MM.1S (cell line): ENCODE data around the gene RAB10.

Source experiments
- DNase-seq: peaks from one replicate; pipeline ENCODE4 v3.0.0-alpha.2; 2015
- H2AFZ ChIP-seq: fragments of 300-600 bp; sonication (generic); 2 replicates; pipeline ENCODE4 v1.6.0; 2016; ENCODE audit warnings: antibody characterized with exemption, low read length
- H3F3A ChIP-seq: fragments of 300-600 bp; sonication (generic); 2 replicates; pipeline ENCODE4 v1.6.1; 2016; ENCODE audit warnings: mild to moderate bottlenecking, antibody characterized with exemption, low read length, moderate library complexity, mixed read lengths; ENCODE audit not compliant: insufficient read depth
- H3K27ac ChIP-seq: fragments of 300-600 bp; sonication (generic); 2 replicates; pipeline ENCODE4 v1.5.1; 2016; ENCODE audit warnings: mild to moderate bottlenecking, low read length
- H3K27me3 ChIP-seq: fragments of 300-600 bp; sonication (generic); replicated peaks from 2 replicates; pipeline ENCODE4 v1.6.0; 2016; ENCODE audit warnings: low read length; ENCODE audit not compliant: insufficient read depth
- H3K36me3 ChIP-seq: fragments of 300-600 bp; sonication (generic); replicated peaks from 2 replicates; pipeline ENCODE4 v1.6.1; 2016; ENCODE audit warnings: mild to moderate bottlenecking, low read length, mixed read lengths; ENCODE audit not compliant: insufficient read depth
- H3K4me1 ChIP-seq: fragments of 300-600 bp; sonication (generic); 2 replicates; pipeline ENCODE4 v1.6.1; 2016; ENCODE audit warnings: low read length, mixed read lengths
- H3K4me2 ChIP-seq: fragments of 300-600 bp; sonication (generic); 2 replicates; pipeline ENCODE4 v1.6.0; 2016; ENCODE audit warnings: low read depth, low read length
- H3K4me3 ChIP-seq: fragments of 300-600 bp; sonication (generic); 2 replicates; pipeline ENCODE4 v1.5.1; 2016; ENCODE audit warnings: low read length, mixed read lengths
- H3K79me2 ChIP-seq: fragments of 300-600 bp; sonication (generic); 2 replicates; pipeline ENCODE4 v1.6.1; 2016; ENCODE audit warnings: mixed run types, low read length, mixed read lengths
- H3K9ac ChIP-seq: fragments of 300-600 bp; sonication (generic); 2 replicates; pipeline ENCODE4 v1.6.1; 2016; ENCODE audit warnings: low read length, mixed read lengths
- H3K9me2 ChIP-seq: fragments of 300-600 bp; sonication (generic); replicated peaks from 2 replicates; pipeline ENCODE4 v1.6.1; 2016; ENCODE audit warnings: mild to moderate bottlenecking, low read length, mixed read lengths; ENCODE audit not compliant: insufficient read depth
- H3K9me3 ChIP-seq: fragments of 300-600 bp; sonication (generic); replicated peaks from 2 replicates; pipeline ENCODE4 v1.6.1; 2016; ENCODE audit warnings: mild to moderate bottlenecking, low read length, mixed read lengths; ENCODE audit not compliant: insufficient read depth
- H4K20me1 ChIP-seq: fragments of 300-600 bp; sonication (generic); 2 replicates; pipeline ENCODE4 v1.6.1; 2016; ENCODE audit warnings: mild to moderate bottlenecking, low read length, moderate library complexity, mixed read lengths; ENCODE audit not compliant: insufficient read depth
- CTCF ChIP-seq: fragments of 300-600 bp; sonication (generic); IDR thresholded peaks from 2 replicates; pipeline ENCODE4 v1.5.1; 2016; ENCODE audit warnings: antibody characterized with exemption, low read length, mixed read lengths
- EZH2 ChIP-seq: fragments of 300-600 bp; sonication (generic); optimal IDR thresholded peaks from 2 replicates; pipeline ENCODE3; 2017; ENCODE audit warnings: low read depth, mild to moderate bottlenecking, antibody characterized with exemption, low read length, mixed read lengths
- EZH2phosphoT487 ChIP-seq: fragments of 300-600 bp; sonication (generic); IDR thresholded peaks from 2 replicates; pipeline ENCODE4 v1.6.1; 2018; ENCODE audit warnings: antibody characterized with exemption, low read length

The RAB10 gene

DNA sequence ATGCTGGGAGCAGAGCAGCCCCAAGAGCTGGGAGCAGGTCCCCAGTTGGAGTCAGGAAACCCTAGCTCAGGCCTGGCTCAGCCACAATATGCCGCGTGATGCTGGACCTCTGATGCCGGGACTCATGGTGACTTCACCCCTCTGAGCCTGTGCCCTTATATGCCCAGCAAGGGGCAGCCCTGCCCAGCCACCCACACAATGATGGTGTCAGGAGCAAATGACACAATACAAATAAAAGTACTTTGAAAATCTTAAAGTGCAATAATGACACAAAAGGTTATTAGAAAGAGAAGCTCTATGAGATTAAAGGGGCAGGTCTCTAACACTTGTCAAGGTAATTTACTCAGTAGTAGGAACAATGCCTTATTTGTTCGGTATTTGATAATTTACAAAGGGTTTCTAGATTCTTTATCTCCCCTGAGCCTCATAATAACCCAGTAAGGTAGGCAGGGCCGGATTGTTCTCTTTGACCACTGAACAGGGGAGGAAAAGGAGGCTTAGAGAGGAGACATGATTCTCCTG is 33.3 kb upstream of the RAB10 start:
- Histone ChIP-seq H3K9me3 (no peaks in the 10 kb centered on the region), H2AFZ (no peak overlapping the region), H3K79me2 (no peaks in the 10 kb centered on the region), H3K9me2 (no peaks in the 10 kb centered on the region), H4K20me1 (no peaks in the 10 kb centered on the region), H3F3A (no peaks in the 10 kb centered on the region), H3K4me1 (no peaks in the 10 kb centered on the region), H3K27me3 (no peaks in the 10 kb centered on the region), H3K36me3 (no peaks in the 10 kb centered on the region), H3K4me3 (no peak overlapping the region), H3K9ac (no peak overlapping the region), H3K4me2 (no peak overlapping the region), H3K27ac (no peak overlapping the region)
- TF ChIP-seq EZH2, result no peak
- no peak for TF ChIP-seq CTCF
- no peak for TF ChIP-seq EZH2phosphoT487
- DNase-seq, result no peak

- no peak for DNase-seq
Measured at GRCh38 chr2:26001743-26002351, 32.0 kb upstream of the RAB10 start.

DNA sequence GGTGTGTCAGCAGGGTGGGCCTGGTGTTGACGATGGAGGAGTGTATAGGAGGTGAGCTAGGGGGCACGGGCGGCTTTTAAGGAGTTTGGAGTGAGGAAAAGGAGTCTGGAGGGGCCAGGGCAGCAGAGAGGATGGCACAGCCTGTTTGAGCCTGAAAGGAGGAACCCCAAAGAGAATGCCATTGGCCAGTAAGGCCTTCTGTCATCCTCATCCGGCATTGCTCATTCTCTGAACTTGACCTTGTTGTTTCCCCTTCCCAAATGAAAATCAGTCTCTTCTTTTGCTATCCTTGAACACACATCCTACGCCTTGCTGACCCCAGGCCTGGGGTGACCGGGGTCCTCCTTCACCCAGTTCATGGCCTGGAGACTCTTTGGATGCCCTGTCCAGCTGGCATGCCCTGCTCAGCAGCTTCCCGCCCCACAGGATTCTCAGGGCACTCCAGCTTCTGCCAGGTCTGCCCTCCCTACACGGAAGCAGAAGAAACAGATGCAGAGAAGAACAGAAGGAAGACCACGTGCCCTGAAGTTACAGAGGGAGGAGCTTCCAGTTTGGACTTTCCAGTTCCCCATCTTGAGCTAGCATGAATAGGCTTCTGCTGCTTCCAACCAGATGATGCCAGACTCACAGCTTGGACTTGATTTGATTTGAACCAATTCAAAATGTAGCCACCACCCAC is 31.1 kb upstream of the RAB10 start:
- no peaks in the 10 kb centered on the region for H3K4me1 ChIP-seq
- no peak overlapping the region for H3K4me2 ChIP-seq
- H3F3A ChIP-seq, result no peaks in the 10 kb centered on the region
- no peaks in the 10 kb centered on the region for H3K27me3 ChIP-seq
- no peaks in the 10 kb centered on the region for H3K36me3 ChIP-seq
- no peaks in the 10 kb centered on the region for H3K79me2 ChIP-seq
- no peak overlapping the region for H3K27ac ChIP-seq
- H3K9ac ChIP-seq, result no peak overlapping the region
- no peaks in the 10 kb centered on the region for H3K9me3 ChIP-seq
- DNase-seq, result no peak
- no peak overlapping the region for H3K4me3 ChIP-seq
- TF ChIP-seq EZH2 (no peak), EZH2phosphoT487 (no peak), CTCF (no peak)
- no peaks in the 10 kb centered on the region for H3K9me2 ChIP-seq
- H2AFZ ChIP-seq, result no peak overlapping the region
- no peaks in the 10 kb centered on the region for H4K20me1 ChIP-seq

More at GRCh38 chr2:26001743-26002351, 32.0 kb upstream of the RAB10 start:
- H3K4me1 ChIP-seq, result no peaks in the 10 kb centered on the region
- no peaks in the 10 kb centered on the region for H4K20me1 ChIP-seq
- no peaks in the 10 kb centered on the region for H3K9me3 ChIP-seq
- no peak overlapping the region for H3K4me2 ChIP-seq
- no peak overlapping the region for H3K4me3 ChIP-seq
- H3K79me2 ChIP-seq, result no peaks in the 10 kb centered on the region
- H3F3A ChIP-seq, result no peaks in the 10 kb centered on the region
- H3K36me3 ChIP-seq, result no peaks in the 10 kb centered on the region
- no peaks in the 10 kb centered on the region for H3K27me3 ChIP-seq
- no peaks in the 10 kb centered on the region for H3K9me2 ChIP-seq
- TF ChIP-seq EZH2, result no peak
- no peak for TF ChIP-seq EZH2phosphoT487
- TF ChIP-seq CTCF, result no peak
- H3K9ac ChIP-seq, result no peak overlapping the region
- no peak overlapping the region for H3K27ac ChIP-seq
- H2AFZ ChIP-seq, result no peak overlapping the region
